Measurements from ENCODE around the gene KRT15. TPM values are rescaled to one million over a fixed set of nuclear protein-coding genes. Genes with fewer than 3 reads are reported as not detected.

The KRT15 gene
- total RNA-seq, 1 donor from 2014 or later = 2.9 TPM

DNA sequence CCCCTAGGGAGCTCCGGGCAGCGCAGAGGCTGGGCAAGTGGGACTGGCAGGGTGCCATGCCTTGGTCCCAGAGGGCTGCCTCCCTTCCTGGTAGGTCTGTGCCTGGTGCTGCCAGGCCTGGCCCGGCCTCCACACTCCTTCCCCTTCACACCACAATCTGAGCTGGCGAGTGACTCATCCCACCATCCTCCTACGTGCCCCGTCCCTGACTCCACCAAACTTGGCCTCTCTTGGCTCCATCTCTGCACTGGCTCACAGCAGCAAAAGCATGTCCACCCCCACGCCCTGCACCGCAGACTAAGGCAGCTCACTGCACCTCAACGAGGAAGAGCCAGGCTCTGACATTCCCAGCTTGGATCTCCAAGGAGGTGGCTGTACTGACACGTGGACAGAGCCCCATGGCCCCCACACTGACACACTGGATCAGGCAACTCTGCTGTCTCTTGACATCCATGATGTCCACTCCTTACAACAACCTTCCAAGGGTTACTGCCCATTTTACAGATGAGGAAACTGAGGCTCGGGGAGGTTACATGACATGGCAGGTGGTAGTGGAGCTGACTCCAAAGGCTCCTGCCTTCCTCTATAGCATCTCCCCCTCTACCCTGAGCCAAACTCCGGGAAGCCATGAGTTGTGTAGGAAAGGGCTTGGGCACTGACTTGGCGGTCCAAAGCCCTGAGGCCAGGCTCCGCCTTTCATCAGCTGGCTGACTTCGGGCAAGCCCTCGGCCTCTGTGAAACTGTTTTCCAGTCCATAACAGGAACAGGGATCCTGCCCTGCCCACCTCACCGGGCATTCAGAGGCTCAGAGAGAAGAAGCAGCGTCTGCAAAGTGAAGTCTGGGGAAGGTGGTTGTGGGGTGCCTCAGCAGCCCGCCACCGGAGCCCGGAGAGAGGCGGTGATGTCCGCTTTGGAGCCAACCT lies 29.5 kb upstream of the KRT15 start:
- H3K4me3 Mint-ChIP-seq (ENCODE audit: low read depth) = no peak overlapping the region
- no peak for DNase-seq (ENCODE audit: low spot score, unreplicated experiment)
- TF ChIP-seq, protein P1, sequence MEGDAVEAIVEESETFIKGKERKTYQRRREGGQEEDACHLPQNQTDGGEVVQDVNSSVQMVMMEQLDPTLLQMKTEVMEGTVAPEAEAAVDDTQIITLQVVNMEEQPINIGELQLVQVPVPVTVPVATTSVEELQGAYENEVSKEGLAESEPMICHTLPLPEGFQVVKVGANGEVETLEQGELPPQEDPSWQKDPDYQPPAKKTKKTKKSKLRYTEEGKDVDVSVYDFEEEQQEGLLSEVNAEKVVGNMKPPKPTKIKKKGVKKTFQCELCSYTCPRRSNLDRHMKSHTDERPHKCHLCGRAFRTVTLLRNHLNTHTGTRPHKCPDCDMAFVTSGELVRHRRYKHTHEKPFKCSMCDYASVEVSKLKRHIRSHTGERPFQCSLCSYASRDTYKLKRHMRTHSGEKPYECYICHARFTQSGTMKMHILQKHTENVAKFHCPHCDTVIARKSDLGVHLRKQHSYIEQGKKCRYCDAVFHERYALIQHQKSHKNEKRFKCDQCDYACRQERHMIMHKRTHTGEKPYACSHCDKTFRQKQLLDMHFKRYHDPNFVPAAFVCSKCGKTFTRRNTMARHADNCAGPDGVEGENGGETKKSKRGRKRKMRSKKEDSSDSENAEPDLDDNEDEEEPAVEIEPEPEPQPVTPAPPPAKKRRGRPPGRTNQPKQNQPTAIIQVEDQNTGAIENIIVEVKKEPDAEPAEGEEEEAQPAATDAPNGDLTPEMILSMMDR (IDR thresholded peaks at IDR 0.05; ENCODE audit: unreplicated experiment) = no peak
- H3K36me3 Mint-ChIP-seq (ENCODE audit: insufficient read depth) = no peaks in the 10 kb centered on the region
- H3K9me3 Mint-ChIP-seq (ENCODE audit: low read depth) = no peaks in the 10 kb centered on the region
- H3K27me3 Mint-ChIP-seq = peaks cover 6% of the 10 kb centered on the region
- peak overlapping the region; percentile 94 for H3K27ac Mint-ChIP-seq
- peaks cover 35% of the 10 kb centered on the region for H3K4me1 Mint-ChIP-seq (ENCODE audit: low read depth)

DNA sequence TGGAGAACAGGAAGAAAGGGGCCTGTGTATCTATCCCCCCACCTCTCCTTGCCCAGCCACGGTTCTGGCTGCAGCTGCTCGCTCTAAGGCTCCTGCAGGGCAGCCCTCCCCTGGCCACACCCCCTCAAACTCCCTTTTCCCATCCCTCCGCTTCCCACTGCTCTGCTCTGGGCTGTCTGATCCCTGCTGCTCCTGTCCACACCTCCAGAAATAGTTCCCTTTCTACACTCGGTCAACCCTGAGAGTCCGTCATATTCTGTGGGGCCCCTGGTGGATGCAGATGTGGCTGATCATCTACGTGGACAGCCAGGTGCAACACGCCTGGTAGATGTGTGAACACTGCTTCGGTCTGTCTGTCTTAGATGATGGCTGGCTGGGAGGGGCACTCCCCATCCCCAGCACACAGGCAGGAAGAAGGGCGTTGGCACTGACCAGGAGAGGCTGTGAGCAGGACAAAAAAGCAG lies 28.7 kb upstream of the KRT15 start:
- Mint-ChIP-seq H3K9me3 (ENCODE audit: low read depth) (no peaks in the 10 kb centered on the region), H3K4me3 (ENCODE audit: low read depth) (no peak overlapping the region), H3K4me1 (ENCODE audit: low read depth) (peaks cover 35% of the 10 kb centered on the region), H3K27ac (no peak overlapping the region), H3K36me3 (ENCODE audit: insufficient read depth) (no peaks in the 10 kb centered on the region), H3K27me3 (no peaks in the 10 kb centered on the region)
- TF ChIP-seq, protein P1 (IDR thresholded peaks at IDR 0.05; ENCODE audit: unreplicated experiment) = no peak
- DNase-seq (ENCODE audit: low spot score, unreplicated experiment) = no peak

DNA sequence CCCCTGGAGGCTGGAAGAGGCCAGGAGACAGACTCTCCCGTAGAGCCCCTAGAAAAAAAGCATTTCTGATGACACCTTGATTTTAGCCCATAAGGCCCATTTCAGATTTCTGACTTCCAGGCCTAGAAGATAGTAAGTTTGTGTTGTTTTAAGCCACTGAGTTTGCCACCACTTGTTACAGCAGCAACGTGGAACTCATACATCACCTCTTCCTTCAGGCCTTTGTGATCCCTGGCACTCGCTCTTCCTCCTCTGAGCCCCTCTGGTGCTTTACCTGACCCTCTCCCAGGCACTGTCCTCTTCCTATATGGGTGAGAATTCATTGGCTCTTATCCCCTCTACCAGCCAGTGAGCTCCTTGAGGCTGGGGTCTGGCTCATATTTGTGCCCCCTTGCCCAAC lies 28.1 kb upstream of the KRT15 start:
- TF ChIP-seq, protein P1 (IDR thresholded peaks at IDR 0.05; ENCODE audit: unreplicated experiment) = no peak
- H3K4me3 Mint-ChIP-seq (ENCODE audit: low read depth) = no peak overlapping the region
- H3K4me1 Mint-ChIP-seq (ENCODE audit: low read depth) = peaks cover 35% of the 10 kb centered on the region
- H3K9me3 Mint-ChIP-seq (ENCODE audit: low read depth) = no peaks in the 10 kb centered on the region
- DNase-seq (ENCODE audit: low spot score, unreplicated experiment) = no peak
- H3K36me3 Mint-ChIP-seq (ENCODE audit: insufficient read depth) = no peaks in the 10 kb centered on the region
- H3K27ac Mint-ChIP-seq = no peak overlapping the region
- no peaks in the 10 kb centered on the region for H3K27me3 Mint-ChIP-seq

DNA sequence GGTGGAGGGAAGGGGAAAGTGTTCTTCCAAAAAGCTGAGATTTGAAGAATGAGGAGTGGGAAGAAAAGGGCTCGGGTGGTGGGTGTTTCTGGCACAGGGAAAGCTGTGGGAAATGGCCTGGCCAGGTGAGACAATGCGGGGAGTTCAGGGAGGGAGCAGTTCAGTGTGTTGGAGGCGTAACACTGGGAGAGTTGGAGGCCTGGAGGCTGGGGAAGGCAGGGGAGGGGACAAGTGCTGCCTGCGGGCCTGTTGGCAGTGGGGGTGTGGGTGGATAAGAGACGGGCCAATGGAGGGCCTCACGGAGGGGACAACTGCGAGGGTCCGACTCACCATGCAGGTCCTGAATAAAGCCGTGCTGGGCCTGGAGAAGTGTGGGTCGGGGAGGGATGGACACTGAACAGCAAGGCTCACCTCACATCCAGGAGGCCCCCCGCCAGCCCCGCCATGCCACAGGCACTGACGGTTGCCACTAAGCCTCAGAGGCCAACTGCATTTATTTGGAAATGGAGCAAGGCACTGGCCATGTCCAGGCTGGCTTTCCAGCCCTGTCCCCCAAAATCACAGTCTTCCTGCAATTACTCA lies 27.2 kb upstream of the KRT15 start:
- TF ChIP-seq, protein P1 (IDR thresholded peaks at IDR 0.05; ENCODE audit: unreplicated experiment) = no peak
- H3K4me1 Mint-ChIP-seq (ENCODE audit: low read depth) = peaks cover 42% of the 10 kb centered on the region
- no peaks in the 10 kb centered on the region for H3K36me3 Mint-ChIP-seq (ENCODE audit: insufficient read depth)
- DNase-seq (ENCODE audit: low spot score, unreplicated experiment) = no peak
- H3K9me3 Mint-ChIP-seq (ENCODE audit: low read depth) = no peaks in the 10 kb centered on the region
- H3K27ac Mint-ChIP-seq = peak overlapping the region; percentile 79
- no peaks in the 10 kb centered on the region for H3K27me3 Mint-ChIP-seq
- H3K4me3 Mint-ChIP-seq (ENCODE audit: low read depth) = no peak overlapping the region

DNA sequence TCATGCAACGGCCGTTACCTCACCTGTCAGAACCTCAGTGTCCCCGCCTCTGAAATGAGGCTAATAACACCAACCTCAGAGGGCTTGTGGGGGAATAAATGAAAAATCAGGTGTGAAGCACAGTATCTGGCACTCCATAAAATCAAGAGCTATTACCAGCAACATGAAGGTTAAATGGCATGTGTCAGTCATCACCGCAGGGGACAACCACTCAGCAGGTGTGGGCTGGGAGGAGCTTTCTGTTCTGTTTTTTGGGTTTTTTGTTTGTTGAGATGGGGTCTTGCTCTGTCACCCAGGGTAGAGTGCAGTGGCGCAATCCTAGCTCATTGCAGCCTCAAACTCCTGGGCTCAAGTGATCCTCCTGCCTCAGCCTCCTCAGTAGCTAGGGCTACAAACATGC lies 26.2 kb upstream of the KRT15 start:
- peak overlapping the region; percentile 96 for H3K27ac Mint-ChIP-seq
- TF ChIP-seq, protein P1 (IDR thresholded peaks at IDR 0.05; ENCODE audit: unreplicated experiment) = no peak
- no peaks in the 10 kb centered on the region for H3K9me3 Mint-ChIP-seq (ENCODE audit: low read depth)
- DNase-seq (ENCODE audit: low spot score, unreplicated experiment) = no peak
- no peaks in the 10 kb centered on the region for H3K36me3 Mint-ChIP-seq (ENCODE audit: insufficient read depth)
- no peaks in the 10 kb centered on the region for H3K27me3 Mint-ChIP-seq
- H3K4me3 Mint-ChIP-seq (ENCODE audit: low read depth) = no peak overlapping the region
- H3K4me1 Mint-ChIP-seq (ENCODE audit: low read depth) = peaks cover 49% of the 10 kb centered on the region

All from progenitor cell of endocrine pancreas (in vitro differentiated cells).